Neural progenitor cell (in vitro differentiated cells): ENCODE data around the gene ENC1.

ENCODE experiments used
- CTCF ChIP-seq: fragments of 200-600 bp; sonication (generic); IDR thresholded peaks from 2 replicates; pipeline ENCODE4 v1.5.1; 2017; ENCODE audit warnings: antibody characterized with exemption, mild to moderate bottlenecking
- EZH2 ChIP-seq: fragments of 200-600 bp; sonication (generic); IDR thresholded peaks from 2 replicates; pipeline ENCODE4 v1.6.1; 2017; ENCODE audit warnings: antibody characterized with exemption, mild to moderate bottlenecking, moderate library complexity

- TF ChIP-seq CTCF: peak; percentile 17
- no peak for TF ChIP-seq EZH2
These were observed 44.6 kb upstream of the ENC1 start, which contains the start of gene HEXB for GRCh38 chr5:74684900-74685851.
